ENCODE results near the gene PDE4A.
"Not testable (repeated sequence)": the region's sequence is repeated elsewhere in the genome, so short reads cannot be mapped to it uniquely, and the experiment has no call there.

PDE4A gene

DNA sequence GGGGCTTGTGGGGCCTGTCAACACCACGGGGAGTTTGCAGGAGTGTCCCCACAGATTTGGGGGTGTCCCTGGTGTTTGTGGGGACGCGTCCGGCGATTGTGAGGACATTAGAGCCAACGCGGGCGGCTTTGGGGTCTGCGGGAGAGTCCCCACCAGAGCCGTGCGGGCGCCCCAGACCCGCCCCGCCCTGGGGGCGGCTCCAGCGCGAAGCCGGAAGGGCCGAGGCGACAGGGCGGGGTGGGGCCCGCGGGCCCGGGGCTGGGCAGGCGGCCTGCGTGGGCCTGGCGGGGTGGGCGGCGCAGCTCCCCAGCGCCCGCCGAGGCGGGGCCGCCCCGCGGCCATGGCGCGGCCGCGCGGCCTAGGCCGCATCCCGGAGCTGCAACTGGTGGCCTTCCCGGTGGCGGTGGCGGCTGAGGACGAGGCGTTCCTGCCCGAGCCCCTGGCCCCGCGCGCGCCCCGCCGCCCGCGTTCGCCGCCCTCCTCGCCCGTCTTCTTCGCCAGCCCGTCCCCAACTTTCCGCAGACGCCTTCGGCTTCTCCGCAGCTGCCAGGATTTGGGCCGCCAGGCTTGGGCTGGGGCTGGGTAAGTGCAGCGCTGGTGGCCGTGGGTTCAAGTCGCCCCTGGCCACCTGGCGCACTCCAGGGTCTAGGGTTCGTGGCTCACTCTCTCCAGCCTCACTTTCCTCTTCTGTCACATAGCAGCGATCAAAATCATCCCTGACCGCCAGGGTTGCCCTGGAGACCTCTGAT lies 10.3 kb downstream of the PDE4A start:
- DNase-seq, result no peak

DNA sequence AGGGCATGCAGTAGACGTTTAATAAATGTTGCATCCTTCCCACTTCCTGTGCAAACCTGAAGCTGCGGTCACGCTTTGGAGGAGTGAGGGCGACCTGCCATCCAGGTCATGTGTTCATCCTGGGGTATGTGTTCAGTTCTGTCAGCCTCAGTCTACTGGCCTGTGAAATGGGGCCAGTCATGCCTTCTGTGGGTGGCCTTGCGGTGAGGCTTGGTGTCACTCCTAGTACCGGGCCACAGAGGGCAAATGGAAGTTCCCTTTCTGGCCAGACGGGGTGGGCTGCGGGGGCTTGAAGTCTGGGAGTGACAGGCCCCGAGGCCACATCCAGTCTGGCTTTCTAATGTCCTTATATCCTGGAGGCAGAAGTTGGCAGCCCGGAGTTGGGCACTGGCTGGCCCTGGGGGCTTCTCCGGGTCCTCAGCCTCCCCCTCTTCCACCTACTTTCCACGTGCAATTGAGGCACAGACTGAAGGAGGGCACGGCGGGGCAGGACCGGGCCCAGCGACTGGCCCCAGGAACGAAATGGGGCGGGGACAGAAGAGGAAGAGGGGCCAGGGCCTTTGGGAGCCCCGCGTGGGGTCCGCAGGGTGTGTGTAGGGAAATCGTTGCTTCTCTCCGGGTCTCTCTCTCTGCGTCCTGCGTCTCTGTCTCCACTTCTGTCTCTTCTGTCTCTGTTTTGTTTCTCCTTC lies 11.1 kb downstream of the PDE4A start:
- DNase-seq, result no peak

DNA sequence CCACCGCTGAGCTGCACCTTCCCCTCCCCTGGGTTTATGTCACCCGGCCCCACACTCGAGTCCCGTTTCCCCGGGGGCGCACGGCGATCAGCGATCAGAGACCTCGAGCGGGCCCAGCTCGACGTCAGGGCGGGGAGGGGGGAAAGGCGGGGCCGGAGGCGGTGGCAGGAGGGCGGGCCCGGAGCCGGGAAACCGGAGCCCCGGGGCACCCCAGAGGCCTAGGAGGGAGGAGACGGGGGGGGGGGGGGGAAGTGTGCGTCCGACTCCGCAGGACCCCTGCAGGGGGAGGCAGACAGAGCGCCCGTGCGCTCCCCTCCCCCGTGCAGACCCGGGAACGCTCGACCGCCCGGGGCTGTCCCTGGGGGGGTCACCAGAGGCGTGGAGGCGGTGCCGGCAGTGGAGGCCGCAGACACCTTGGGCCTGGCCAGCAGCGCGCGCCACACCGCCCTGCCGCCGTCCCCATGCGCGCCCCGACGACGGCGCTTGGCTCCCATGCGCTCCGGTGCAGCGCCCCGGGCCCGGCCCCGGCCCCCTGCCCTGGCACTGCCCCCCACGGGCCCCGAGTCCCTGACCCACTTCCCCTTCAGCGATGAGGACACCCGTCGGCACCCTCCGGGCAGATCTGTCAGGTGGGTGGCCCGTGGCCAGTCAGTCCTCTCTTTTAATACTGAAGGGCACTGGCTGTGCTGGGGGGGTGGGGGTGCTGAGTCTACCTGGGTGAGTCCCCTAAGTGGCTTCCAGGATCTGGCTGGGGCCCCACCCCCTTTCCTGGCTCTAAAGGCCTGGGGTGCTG lies 11.8 kb downstream of the PDE4A start:
- DNase-seq, result peak; percentile 57

- no peak for DNase-seq
These were observed 12.4 kb downstream of the PDE4A start for GRCh38 chr19:10432736-10433130.

- DNase-seq, result no peak
These were observed 12.8 kb downstream of the PDE4A start for GRCh38 chr19:10433131-10433536.

GRCh38 chr19:10439588-10439987 lies 19.2 kb downstream of the PDE4A start:
- no peak for DNase-seq

DNA sequence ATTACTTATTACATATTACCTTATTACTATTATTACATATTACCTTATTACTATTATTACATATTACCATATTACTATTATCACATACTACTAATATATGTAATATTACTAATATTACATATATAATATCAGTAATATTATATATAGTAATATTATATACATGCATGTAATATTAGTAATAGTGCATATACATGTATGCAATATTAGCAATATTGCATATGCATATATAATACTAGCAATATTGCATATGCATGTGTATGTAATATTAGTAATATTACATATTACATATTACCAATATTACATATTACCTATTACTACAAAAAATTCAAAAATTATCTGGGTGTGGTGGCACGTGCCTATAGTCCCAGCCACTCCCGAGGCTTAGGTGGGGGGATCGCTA lies 22.4 kb downstream of the PDE4A start:
- DNase-seq, result no peak

DNA sequence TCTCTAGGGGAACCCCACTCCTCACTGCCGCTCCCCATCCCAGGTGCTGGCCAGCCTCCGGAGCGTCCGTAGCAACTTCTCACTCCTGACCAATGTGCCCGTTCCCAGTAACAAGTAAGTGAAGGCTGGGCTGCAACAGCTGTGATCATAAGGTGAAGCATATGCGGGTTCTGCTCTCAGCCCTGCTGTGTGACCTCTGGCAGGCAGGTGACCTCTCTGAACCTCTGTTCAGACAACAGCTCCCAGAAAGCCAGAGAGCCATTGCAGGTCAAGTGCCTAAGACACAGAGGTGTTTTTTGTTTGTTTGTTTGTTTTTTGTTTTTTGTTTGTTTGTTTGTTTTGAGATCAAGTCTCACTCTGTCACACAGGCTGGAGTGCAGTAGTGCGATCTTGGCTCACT lies 28.7 kb downstream of the PDE4A start:
- no peak for DNase-seq

DNA sequence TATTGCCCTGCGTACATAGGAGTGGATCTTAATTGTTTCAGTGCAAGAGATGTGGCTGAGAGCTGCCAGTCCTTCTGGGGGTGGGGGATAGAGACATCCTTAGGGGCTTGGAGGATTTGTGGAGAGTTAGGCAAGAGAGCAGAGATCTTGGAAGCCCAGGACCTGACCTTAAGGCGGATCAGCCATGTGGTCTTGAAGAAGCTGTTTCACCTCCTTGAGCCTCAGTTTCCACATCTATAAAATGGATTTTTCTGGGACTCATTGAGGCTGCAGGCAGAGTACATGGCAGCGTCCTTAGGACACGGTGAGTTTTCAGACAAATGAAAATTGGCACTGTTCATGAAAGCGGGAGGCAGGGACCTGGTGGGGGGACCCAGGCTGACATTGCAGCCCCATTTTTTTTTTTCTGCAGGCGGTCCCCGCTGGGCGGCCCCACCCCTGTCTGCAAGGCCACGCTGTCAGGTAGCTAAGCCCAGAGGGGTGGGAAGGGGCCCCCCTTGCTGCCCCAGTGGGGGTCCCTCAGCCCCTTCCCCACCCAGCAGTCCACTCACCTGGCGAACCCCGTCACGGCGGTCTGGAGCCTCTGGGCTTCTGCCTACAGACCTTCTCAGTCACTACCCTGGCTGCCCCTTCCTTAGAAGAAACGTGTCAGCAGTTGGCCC lies 30.0 kb downstream of the PDE4A start:
- DNase-seq, result no peak

DNA sequence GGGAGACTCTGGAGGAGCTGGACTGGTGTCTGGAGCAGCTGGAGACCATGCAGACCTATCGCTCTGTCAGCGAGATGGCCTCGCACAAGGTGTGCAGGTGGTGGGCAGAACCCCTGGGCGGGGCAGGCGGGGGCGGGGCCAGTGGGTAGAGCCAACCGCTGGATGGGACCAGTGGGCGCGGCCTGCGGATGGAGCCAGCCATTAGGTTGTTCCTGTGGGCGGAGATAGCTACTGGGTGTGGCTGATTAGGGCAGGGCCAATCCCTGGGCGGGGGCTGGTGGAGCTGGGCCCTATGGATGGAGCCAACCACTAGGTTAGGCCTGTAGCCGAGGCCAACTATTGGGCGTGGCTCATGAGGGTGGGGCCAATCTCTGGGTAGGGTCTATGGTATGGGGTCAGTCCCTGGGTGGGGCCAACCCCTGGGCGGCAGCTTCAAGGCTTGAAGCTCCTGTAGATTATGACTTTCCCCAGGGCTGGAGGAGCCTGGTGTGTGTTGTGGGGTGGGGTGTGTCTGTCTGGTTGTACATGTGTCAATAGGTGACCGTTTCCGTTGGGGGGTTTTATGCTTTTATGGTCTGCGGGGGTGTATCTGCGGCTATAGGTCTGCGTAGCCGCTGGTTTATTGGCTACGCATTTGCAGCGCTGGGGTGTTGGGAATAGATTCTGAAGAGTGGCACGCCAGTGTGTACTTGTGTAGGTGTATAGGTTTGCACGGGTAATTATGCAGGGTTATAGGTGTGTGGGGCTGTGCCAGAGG lies 30.7 kb downstream of the PDE4A start:
- no peak for DNase-seq

- no peak for DNase-seq
These were observed 32.6 kb downstream of the PDE4A start for GRCh38 chr19:10452726-10453618.

- DNase-seq, result no peak
These were observed 33.5 kb downstream of the PDE4A start for GRCh38 chr19:10453852-10454251.

DNA sequence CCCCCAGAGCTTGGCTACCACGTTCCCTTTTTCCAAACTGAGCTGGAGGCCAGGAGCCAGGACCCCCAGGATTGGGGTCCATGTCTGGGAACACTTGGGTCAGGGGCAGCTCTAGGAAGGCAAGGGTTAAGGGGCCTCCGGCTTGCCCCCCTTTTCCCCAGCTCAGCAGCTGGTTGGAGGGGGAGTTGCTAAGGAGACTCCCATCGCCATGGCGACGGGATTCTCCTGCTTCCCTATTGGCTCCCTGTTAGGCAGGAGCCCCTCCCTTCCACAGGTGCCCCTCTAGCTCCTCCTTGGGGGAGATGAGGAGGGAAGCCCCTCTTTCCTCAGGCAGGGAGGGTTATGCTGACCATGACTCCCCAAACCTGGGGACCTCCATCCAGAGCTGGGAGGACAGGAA lies 33.9 kb downstream of the PDE4A start:
- DNase-seq, result no peak

- not testable (repeated sequence) for DNase-seq
These were observed 38.4 kb downstream of the PDE4A start for GRCh38 chr19:10458733-10459132.

GRCh38 chr19:10460714-10461046 lies 40.3 kb downstream of the PDE4A start:
- no peak for DNase-seq

DNA sequence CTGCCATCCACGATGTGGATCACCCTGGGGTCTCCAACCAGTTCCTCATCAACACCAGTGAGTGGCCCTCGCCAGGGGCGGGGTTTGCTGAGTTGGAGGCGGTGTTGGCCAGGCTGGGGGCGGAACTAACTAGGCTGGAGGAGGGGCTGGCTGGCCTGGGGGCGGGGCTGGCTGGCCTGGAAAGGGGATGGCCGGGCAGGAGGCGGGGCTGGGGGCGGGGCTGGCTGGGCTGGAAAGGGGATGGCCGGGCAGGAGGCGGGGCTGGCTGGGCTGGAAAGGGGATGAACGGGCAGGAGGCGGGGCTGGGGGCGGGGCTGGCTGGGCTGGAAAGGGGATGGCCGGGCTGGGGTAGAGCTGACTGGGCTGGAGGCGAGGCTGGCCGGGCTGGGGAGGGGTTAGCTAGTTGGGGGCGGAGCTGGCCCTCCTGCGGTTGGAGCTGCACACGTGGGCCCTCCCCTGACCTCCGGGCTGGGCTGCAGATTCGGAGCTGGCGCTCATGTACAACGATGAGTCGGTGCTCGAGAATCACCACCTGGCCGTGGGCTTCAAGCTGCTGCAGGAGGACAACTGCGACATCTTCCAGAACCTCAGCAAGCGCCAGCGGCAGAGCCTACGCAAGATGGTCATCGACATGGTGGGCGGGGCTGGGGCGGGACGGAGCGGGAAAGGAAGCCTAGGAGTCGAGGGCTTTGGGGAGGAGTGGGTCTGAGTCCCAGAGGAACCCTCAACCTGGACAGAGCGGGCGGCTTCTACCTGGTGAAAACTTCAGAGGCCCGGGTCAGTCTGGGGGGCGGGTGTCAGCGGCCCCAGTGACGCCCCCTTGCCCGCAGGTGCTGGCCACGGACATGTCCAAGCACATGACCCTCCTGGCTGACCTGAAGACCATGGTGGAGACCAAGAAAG lies 41.0 kb downstream of the PDE4A start:
- DNase-seq, result peak; percentile 72

DNA sequence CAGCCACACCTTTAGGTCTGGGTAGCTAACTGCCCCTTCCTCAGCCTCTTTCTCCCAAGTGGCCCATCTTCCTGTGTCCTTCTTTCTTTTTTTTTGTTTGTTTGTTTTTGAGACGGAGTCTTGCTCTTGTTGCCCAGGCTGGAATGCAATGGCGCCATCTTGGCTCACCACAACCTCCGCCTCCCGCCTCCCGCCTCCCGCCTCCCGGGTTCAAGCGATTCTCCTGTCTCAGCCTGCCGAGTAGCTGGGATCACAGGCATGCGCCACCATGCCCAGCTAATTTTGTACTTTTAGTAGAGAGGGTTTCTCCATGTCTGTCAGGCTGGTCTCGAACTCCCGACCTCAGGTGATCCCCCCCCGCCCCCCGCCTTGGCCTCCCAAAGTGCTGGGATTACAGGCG lies 41.7 kb downstream of the PDE4A start:
- not testable (repeated sequence) for DNase-seq

- no peak for DNase-seq
These were observed 42.2 kb downstream of the PDE4A start for GRCh38 chr19:10462557-10462956.

DNA sequence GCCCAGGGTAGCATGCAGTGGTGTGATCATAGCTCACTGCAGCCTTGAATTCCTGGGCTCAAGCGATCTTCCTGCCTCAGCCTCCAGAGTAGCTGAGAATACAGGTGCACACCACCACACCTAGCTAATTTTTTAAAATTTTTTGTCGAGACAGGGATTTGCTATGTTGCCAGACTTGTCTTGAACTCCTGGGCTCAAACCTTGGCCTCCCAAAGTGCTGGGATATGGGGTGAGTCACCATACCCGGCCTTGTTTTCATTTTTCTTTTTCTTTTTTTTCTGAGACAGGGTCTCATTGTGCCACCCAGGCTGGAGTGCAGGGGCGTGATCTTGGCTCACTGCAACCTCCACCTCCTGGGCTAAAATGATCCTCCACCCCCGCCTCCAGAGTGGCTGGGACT lies 44.1 kb downstream of the PDE4A start:
- no peak for DNase-seq

- no peak for DNase-seq
These were observed 46.9 kb downstream of the PDE4A start for GRCh38 chr19:10467104-10467706.
